Progenitor cell of endocrine pancreas (in vitro differentiated cells): Measurements from ENCODE around the gene BEX1. TPM values are rescaled to one million over a fixed set of nuclear protein-coding genes. Genes with fewer than 3 reads are reported as not detected.
"Not testable (repeated sequence)": the region's sequence is repeated elsewhere in the genome, so short reads cannot be mapped to it uniquely, and the experiment has no call there.

ENCODE experiments used
- DNase-seq: peaks from one replicate; pipeline ENCODE4 v3.0.0; 2021; ENCODE audit warnings: low spot score; ENCODE audit not compliant: unreplicated experiment
- H3K27ac Mint-ChIP-seq: 2 replicates; pipeline ENCODE4 v1.8.0; 2021; ENCODE audit warnings: mild to moderate bottlenecking, moderate library complexity, mixed read lengths
- H3K27me3 Mint-ChIP-seq: 2 replicates; pipeline ENCODE4 v1.8.0; 2021; ENCODE audit warnings: mixed read lengths
- H3K36me3 Mint-ChIP-seq: 2 replicates; pipeline ENCODE4 v1.8.0; 2022; ENCODE audit warnings: mixed read lengths; ENCODE audit not compliant: insufficient read depth
- H3K4me1 Mint-ChIP-seq: 2 replicates; pipeline ENCODE4 v1.8.0; 2021; ENCODE audit warnings: low read depth, mixed read lengths
- H3K4me3 Mint-ChIP-seq: 2 replicates; pipeline ENCODE4 v1.8.0; 2021; ENCODE audit warnings: low read depth, mild to moderate bottlenecking, moderate library complexity, mixed read lengths
- H3K9me3 Mint-ChIP-seq: 2 replicates; pipeline ENCODE4 v1.8.0; 2021; ENCODE audit warnings: low read depth, mixed read lengths
- total RNA-seq: library from RNA; stranded (reverse); gene quantifications from 2 replicates; pipeline ENCODE4 v1.2.1, GENCODE V29; 2021
- TF ChIP-seq, protein P1 (sequence below): fragments of 200-600 bp; sonication (generic); IDR thresholded peaks from one replicate; pipeline ENCODE4 v1.5.0; 2021; ENCODE audit warnings: antibody characterized with exemption, mild to moderate bottlenecking; ENCODE audit not compliant: unreplicated experiment

BEX1 gene
- total RNA-seq, 1 donor from 2014 or later = 123 TPM

DNA sequence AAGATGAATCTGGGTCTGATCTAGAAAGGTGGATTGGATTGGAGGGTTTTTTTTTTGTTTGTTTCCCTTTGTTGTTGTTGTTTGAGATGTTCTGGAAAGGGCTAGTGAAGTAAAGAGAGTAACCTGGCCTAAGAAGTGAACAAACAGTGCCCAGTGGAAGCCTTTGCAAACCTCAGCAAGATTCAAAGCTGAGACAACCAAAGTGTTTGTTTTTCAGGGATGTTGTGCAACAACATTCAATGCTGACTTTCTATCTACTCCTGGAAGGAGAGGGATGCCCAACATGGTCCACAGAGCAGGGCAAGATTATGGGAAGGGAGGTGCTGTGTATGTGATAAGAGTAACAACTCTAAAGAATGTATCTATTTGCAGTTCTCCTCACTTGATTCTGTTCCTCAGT lies 11.3 kb downstream of the BEX1 start:
- Mint-ChIP-seq H3K4me3 (no peak overlapping the region), H3K4me1 (peaks cover 7% of the 10 kb centered on the region), H3K27ac (no peak overlapping the region), H3K36me3 (no peaks in the 10 kb centered on the region), H3K9me3 (peaks cover 37% of the 10 kb centered on the region), H3K27me3 (no peaks in the 10 kb centered on the region)
- TF ChIP-seq, protein P1, sequence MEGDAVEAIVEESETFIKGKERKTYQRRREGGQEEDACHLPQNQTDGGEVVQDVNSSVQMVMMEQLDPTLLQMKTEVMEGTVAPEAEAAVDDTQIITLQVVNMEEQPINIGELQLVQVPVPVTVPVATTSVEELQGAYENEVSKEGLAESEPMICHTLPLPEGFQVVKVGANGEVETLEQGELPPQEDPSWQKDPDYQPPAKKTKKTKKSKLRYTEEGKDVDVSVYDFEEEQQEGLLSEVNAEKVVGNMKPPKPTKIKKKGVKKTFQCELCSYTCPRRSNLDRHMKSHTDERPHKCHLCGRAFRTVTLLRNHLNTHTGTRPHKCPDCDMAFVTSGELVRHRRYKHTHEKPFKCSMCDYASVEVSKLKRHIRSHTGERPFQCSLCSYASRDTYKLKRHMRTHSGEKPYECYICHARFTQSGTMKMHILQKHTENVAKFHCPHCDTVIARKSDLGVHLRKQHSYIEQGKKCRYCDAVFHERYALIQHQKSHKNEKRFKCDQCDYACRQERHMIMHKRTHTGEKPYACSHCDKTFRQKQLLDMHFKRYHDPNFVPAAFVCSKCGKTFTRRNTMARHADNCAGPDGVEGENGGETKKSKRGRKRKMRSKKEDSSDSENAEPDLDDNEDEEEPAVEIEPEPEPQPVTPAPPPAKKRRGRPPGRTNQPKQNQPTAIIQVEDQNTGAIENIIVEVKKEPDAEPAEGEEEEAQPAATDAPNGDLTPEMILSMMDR = no peak
- DNase-seq = no peak

DNA sequence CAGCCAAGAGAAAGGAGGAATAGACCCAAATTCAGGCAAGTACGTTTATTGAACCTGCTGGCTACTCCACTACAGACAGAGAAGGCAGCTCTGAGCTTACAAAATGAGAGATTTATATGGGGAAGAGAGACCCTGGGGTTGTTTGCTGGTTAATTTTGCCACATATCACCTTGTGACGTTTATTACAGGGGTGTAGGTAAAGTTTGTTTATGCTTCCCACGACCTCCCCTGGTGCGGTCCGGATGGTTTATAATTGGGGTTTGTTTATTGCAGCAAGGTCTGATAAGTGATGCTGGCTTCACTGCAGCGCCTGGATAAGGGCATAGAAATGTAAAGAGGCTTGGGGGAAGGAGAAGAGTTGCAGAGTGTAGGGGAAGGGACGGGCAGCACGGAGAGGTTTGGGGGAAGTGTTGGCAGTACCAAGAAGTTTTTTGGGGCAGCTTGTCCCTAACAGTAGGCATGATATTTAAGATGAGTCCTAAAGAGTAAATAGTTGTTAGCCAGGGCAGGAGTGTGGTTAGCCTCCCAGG lies 12.6 kb downstream of the BEX1 start:
- no peak overlapping the region for H3K27ac Mint-ChIP-seq

DNA sequence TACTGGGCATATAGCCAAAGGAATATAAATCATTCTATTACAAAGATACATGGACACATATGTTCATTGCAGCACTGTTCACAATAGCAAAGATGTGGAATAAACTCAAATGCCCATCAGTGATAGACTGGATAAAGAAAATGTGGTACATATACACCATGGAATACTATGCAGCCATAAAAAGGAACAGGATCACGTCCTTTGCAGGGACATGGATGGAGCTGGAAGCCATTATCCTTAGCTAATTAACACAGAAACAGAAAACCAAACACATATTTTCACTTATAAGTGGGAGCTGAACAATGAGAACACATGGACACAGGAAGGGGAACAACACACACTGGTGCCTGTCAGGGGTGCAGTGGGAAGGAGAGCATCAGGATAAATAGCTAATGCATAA lies 30.6 kb downstream of the BEX1 start:
- not testable (repeated sequence) for DNase-seq, H3K4me3 Mint-ChIP-seq, H3K27me3 Mint-ChIP-seq, H3K4me1 Mint-ChIP-seq, H3K27ac Mint-ChIP-seq, H3K36me3 Mint-ChIP-seq
- H3K9me3 Mint-ChIP-seq = peaks cover 23% of the 10 kb centered on the region

More for the DNA sequence above, 12.6 kb downstream of the BEX1 start:
- no peaks in the 10 kb centered on the region for H3K36me3 Mint-ChIP-seq
- peaks cover 45% of the 10 kb centered on the region for H3K9me3 Mint-ChIP-seq
- peaks cover 2% of the 10 kb centered on the region for H3K4me1 Mint-ChIP-seq
- H3K27me3 Mint-ChIP-seq = no peaks in the 10 kb centered on the region
- TF ChIP-seq, protein P1 = no peak
- no peak for DNase-seq
- H3K4me3 Mint-ChIP-seq = no peak overlapping the region

GRCh38 chrX:103017542-103017941 lies 46.4 kb downstream of the BEX1 start:
- Mint-ChIP-seq H3K9me3 (peaks cover 21% of the 10 kb centered on the region), H3K36me3 (no peaks in the 10 kb centered on the region), H3K4me1 (no peaks in the 10 kb centered on the region), H3K27me3 (no peaks in the 10 kb centered on the region), H3K4me3 (no peak overlapping the region), H3K27ac (no peak overlapping the region)
- TF ChIP-seq, protein P1 = no peak
- no peak for DNase-seq

- Mint-ChIP-seq H3K9me3 (peaks cover 31% of the 10 kb centered on the region), H3K27ac (no peak overlapping the region), H3K27me3 (no peaks in the 10 kb centered on the region), H3K4me1 (no peaks in the 10 kb centered on the region), H3K4me3 (no peak overlapping the region), H3K36me3 (peaks cover 1% of the 10 kb centered on the region)
- TF ChIP-seq, protein P1 = no peak
- DNase-seq = no peak
Observed at GRCh38 chrX:103012945-103013344, 51.0 kb downstream of the BEX1 start.

Other genes with a start within 250 kb of the BEX1 start
- 1.1 and 2.2 TPM in 2 replicates for gene RAB40AL, start 126.9 kb downstream of the BEX1 start, total RNA-seq
- not detected in 2 replicates for gene NXF3, start 29.0 kb upstream of the BEX1 start, total RNA-seq
- gene BEX4, start 150.9 kb upstream of the BEX1 start, total RNA-seq = 68.1 and 74.9 TPM in 2 replicates
- gene TCEAL8, start 191.0 kb upstream of the BEX1 start, total RNA-seq = 65.1 and 71.0 TPM in 2 replicates
- gene TCEAL5, start 212.6 kb upstream of the BEX1 start, total RNA-seq = not detected in 2 replicates
- 36.0 and 42.0 TPM in 2 replicates for gene BEX2, start 246.8 kb upstream of the BEX1 start, total RNA-seq